Measurements from ENCODE around the gene SDK2. TPM values are rescaled to one million over a fixed set of nuclear protein-coding genes. Genes with fewer than 3 reads are reported as not detected.

SDK2 gene
- total and polyA plus RNA-seq, 2 of the 8 experiments (the other 6 are each of a cell fraction or from before 2014, with no cell fraction given): 3.9 to 4.1 TPM

- no peak for TF ChIP-seq CHD7 (IDR thresholded peaks at IDR 0.05; ENCODE audit: insufficient replicate concordance, low read length)
- 0 out of 2 replicates have a peak, but pooled peaks have one; percentile 22 for TF ChIP-seq PHF8 (conservative IDR thresholded peaks at IDR 0.05; ENCODE audit: low read depth, low read length)
- no peak for TF ChIP-seq BRCA1 (IDR thresholded peaks at IDR 0.05; ENCODE audit: low read depth, low read length)
- TF ChIP-seq JUND (IDR thresholded peaks at IDR 0.05; ENCODE audit: low read length): no peak
- no peak for TF ChIP-seq ATF2 (IDR thresholded peaks at IDR 0.05; ENCODE audit: low read length)
- TF ChIP-seq CHD2 (IDR thresholded peaks at IDR 0.05; ENCODE audit: low read length): no peak
- no peak for TF ChIP-seq RFX5 (IDR thresholded peaks at IDR 0.05; ENCODE audit: borderline replicate concordance, low read depth, low read length)
- TF ChIP-seq MAX (IDR thresholded peaks at IDR 0.05): peak; percentile 58; the same call in 1 of the 2 replicates
Measured at GRCh38 chr17:73643001-73643851, 1.0 kb downstream of the SDK2 start (continued).
